H1 (cell line): ENCODE results near the gene MYO7B. TPM values are rescaled to one million over a fixed set of nuclear protein-coding genes. Genes with fewer than 3 reads are reported as not detected.

ENCODE experiments used
- CTCF ChIA-PET: fragments of 300-600 bp; sonication (Branson Sonifier 250); formaldehyde crosslinking; loops from one replicate; lab custom pipeline; 2021; ENCODE audit not compliant: partially characterized antibody; lab: Charles Lee
- POLR2A ChIA-PET: fragments of 300-600 bp; sonication (Branson Sonifier 250); formaldehyde crosslinking; loops from one replicate; lab custom pipeline; 2021; ENCODE audit warnings: inconsistent platforms; ENCODE audit not compliant: partially characterized antibody; lab: Charles Lee
- DNase-seq, 2 experiments: peaks; one replicate each; pipeline versions ENCODE4 v3.0.0 to v3.0.0-alpha.2; 2010 to 2022; ENCODE audit warnings: low spot score in 2 of 2, low read depth in 1 of 2, mixed read lengths in 1 of 2
- FAIRE-seq: peaks from 2 replicates; lab custom pipeline; 2011; peaks lifted over from hg19 to GRCh38; lab: Jason Lieb, UNC
- H2AFZ ChIP-seq: 2 replicates; pipeline ENCODE4 v1.8.1; 2012; ENCODE audit warnings: low read length, inconsistent platforms
- H2AK5ac ChIP-seq: 2 replicates; pipeline ENCODE4 v1.6.1; 2013; ENCODE audit warnings: low read depth, low read length
- H2BK120ac ChIP-seq: replicated peaks from 2 replicates; pipeline ENCODE3; 2013; ENCODE audit warnings: low read depth, low read length, inconsistent platforms
- H2BK12ac ChIP-seq: 2 replicates; pipeline ENCODE4 v1.6.1; 2013; ENCODE audit warnings: low read depth, low read length
- H2BK15ac ChIP-seq: 2 replicates; pipeline ENCODE4 v1.6.1; 2013; ENCODE audit warnings: low read length
- H2BK20ac ChIP-seq: 2 replicates; pipeline ENCODE4 v1.6.1; 2013; ENCODE audit warnings: low read length
- H2BK5ac ChIP-seq: 2 replicates; pipeline ENCODE4 v1.6.1; 2013; ENCODE audit warnings: low read depth, low read length
- H3K14ac ChIP-seq: 2 replicates; pipeline ENCODE4 v1.6.1; 2013; ENCODE audit warnings: inconsistent platforms; ENCODE audit not compliant: insufficient read length
- H3K18ac ChIP-seq: 2 replicates; pipeline ENCODE4 v1.6.1; 2013; ENCODE audit warnings: low read length; ENCODE audit errors: extremely low read depth
- H3K23ac ChIP-seq: 2 replicates; pipeline ENCODE4 v1.6.1; 2013; ENCODE audit warnings: inconsistent platforms; ENCODE audit not compliant: insufficient read length
- H3K23me2 ChIP-seq: 2 replicates; pipeline ENCODE4 v1.6.1; 2013; ENCODE audit warnings: low read depth, low read length
- H3K27ac ChIP-seq: 2 replicates; pipeline ENCODE4 v1.6.1; 2011; ENCODE audit warnings: low read depth, low read length, inconsistent platforms
- H3K27me3 ChIP-seq, 4 experiments: replicated peaks in 1 of 4; 1 replicate in 1 of 4; 2 replicates in 3 of 4; pipeline versions ENCODE4 v1.6.1 to v1.8.1; 2011 to 2013; ENCODE audit warnings: low read length in 3 of 4, mild to moderate bottlenecking in 3 of 4, inconsistent platforms in 2 of 4, mixed read lengths in 2 of 4, moderate library complexity in 1 of 4; ENCODE audit not compliant: control insufficient read depth in 3 of 4, insufficient read depth in 3 of 4; ENCODE audit errors: extremely low read depth in 1 of 4
- H3K36me3 ChIP-seq, 4 experiments: 2 replicates each; pipeline versions ENCODE4 v1.6.1 to v1.8.1; 2011 to 2013; ENCODE audit warnings: mild to moderate bottlenecking in 4 of 4, low read length in 3 of 4, moderate library complexity in 2 of 4, control low read depth in 1 of 4, inconsistent platforms in 1 of 4; ENCODE audit not compliant: insufficient read depth in 4 of 4, control insufficient read depth in 2 of 4
- H3K4ac ChIP-seq: replicated peaks from 2 replicates; pipeline ENCODE3; 2013; ENCODE audit warnings: low read length, low read depth, mixed read lengths, inconsistent platforms; ENCODE audit not compliant: insufficient read length
- H3K4me1 ChIP-seq, 4 experiments: replicated peaks in 1 of 4; 1 replicate in 1 of 4; 2 replicates in 3 of 4; pipeline versions ENCODE4 v1.6.1 to v1.8.1; 2011 to 2013; ENCODE audit warnings: low read length in 3 of 4, inconsistent platforms in 2 of 4, mixed read lengths in 1 of 4; ENCODE audit not compliant: insufficient read depth in 4 of 4, control insufficient read depth in 3 of 4
- H3K4me2 ChIP-seq, 2 experiments: 2 replicates each; pipeline versions ENCODE4 v1.6.1 to v1.8.1; 2011 to 2013; ENCODE audit warnings: low read depth in 2 of 2, low read length in 2 of 2, control low read depth in 1 of 2, inconsistent platforms in 1 of 2, mild to moderate bottlenecking in 1 of 2; ENCODE audit not compliant: insufficient read depth in 1 of 2
- H3K4me3 ChIP-seq, 4 experiments: fragments of 200-600, 300-600 bp in 1 of 4; sonication (generic), shearing (Covaris generic), sonication (Bioruptor Twin) in 1 of 4; 2 replicates each; pipeline versions ENCODE4 v1.5.1 to v1.8.1; 2011 to 2016; ENCODE audit warnings: low read length in 4 of 4, low read depth in 3 of 4, control low read depth in 2 of 4, inconsistent platforms in 2 of 4, mild to moderate bottlenecking in 2 of 4, mixed read lengths in 1 of 4, moderate library complexity in 1 of 4; ENCODE audit not compliant: insufficient read depth in 2 of 4; ENCODE audit errors: extremely low read depth in 1 of 4
- H3K56ac ChIP-seq: replicated peaks from 2 replicates; pipeline ENCODE3; 2013; ENCODE audit warnings: low read depth, mild to moderate bottlenecking, mixed read lengths, low read length, inconsistent platforms; ENCODE audit not compliant: insufficient read length
- H3K79me1 ChIP-seq: 2 replicates; pipeline ENCODE4 v1.6.1; 2013; ENCODE audit warnings: low read depth, low read length, control low read depth
- H3K79me2 ChIP-seq, 2 experiments: 2 replicates each; pipeline versions ENCODE4 v1.6.1 to v1.8.1; 2012 to 2013; ENCODE audit warnings: low read length in 2 of 2, mild to moderate bottlenecking in 2 of 2, inconsistent platforms in 1 of 2; ENCODE audit not compliant: insufficient read depth in 2 of 2, control insufficient read depth in 1 of 2
- H3K9ac ChIP-seq, 4 experiments: replicated peaks in 1 of 4; 1 replicate in 1 of 4; 2 replicates in 3 of 4; pipeline versions ENCODE4 v1.6.1 to v1.8.1; 2011 to 2013; ENCODE audit warnings: low read depth in 3 of 4, low read length in 3 of 4, control low read depth in 2 of 4, mild to moderate bottlenecking in 2 of 4, moderate library complexity in 2 of 4, inconsistent platforms in 1 of 4; ENCODE audit errors: extremely low read depth in 1 of 4
- H3K9me3 ChIP-seq, 2 experiments: 2 replicates each; pipeline versions ENCODE4 v1.6.1 to v1.8.1; 2012 to 2013; ENCODE audit warnings: mild to moderate bottlenecking in 2 of 2, moderate library complexity in 2 of 2, control low read depth in 1 of 2, inconsistent platforms in 1 of 2, low read depth in 1 of 2, low read length in 1 of 2, mixed read lengths in 1 of 2; ENCODE audit not compliant: insufficient read depth in 2 of 2
- H4K20me1 ChIP-seq, 2 experiments: replicated peaks in 1 of 2; 2 replicates each; pipeline versions ENCODE3 to v1.8.1; 2011 to 2013; ENCODE audit warnings: inconsistent platforms in 2 of 2, low read length in 2 of 2, mild to moderate bottlenecking in 1 of 2; ENCODE audit not compliant: insufficient read depth in 2 of 2, control insufficient read depth in 1 of 2
- H4K5ac ChIP-seq: 2 replicates; pipeline ENCODE4 v1.6.1; 2013; ENCODE audit warnings: low read length, low read depth, mixed read lengths, inconsistent platforms; ENCODE audit not compliant: insufficient read length
- H4K8ac ChIP-seq: 2 replicates; pipeline ENCODE4 v1.8.0; 2013; ENCODE audit warnings: mild to moderate bottlenecking, moderate library complexity, low read length, inconsistent platforms; ENCODE audit not compliant: insufficient read depth; ENCODE audit errors: extremely low read depth
- H4K91ac ChIP-seq: replicated peaks from 2 replicates; pipeline ENCODE3; 2013; ENCODE audit warnings: low read length, mixed read lengths, inconsistent platforms; ENCODE audit not compliant: insufficient read length
- BRCA1 ChIP-seq: IDR thresholded peaks from 2 replicates; pipeline ENCODE4 v1.6.1; 2012; ENCODE audit warnings: low read depth, low read length, improper control_type of control experiment
- GABPA ChIP-seq: IDR thresholded peaks from 2 replicates; pipeline ENCODE4 v1.6.1; 2011; ENCODE audit warnings: mild to moderate bottlenecking, low read length, moderate library complexity, borderline replicate concordance; ENCODE audit not compliant: insufficient read depth
- HDAC6 ChIP-seq: IDR thresholded peaks from one replicate; pipeline ENCODE4 v1.7.1; 2012; ENCODE audit warnings: low read depth, mild to moderate bottlenecking, inconsistent platforms, low read length, moderate library complexity
- KDM1A ChIP-seq: fragments of 200-600, 300-600 bp; sonication (generic); IDR thresholded peaks from 2 replicates; pipeline ENCODE4 v1.7.1; 2016; ENCODE audit warnings: mild to moderate bottlenecking, low read length, borderline replicate concordance
- NRF1 ChIP-seq: IDR thresholded peaks from 2 replicates; pipeline ENCODE4 v1.6.1; 2011; ENCODE audit warnings: mild to moderate bottlenecking, low read depth, low read length, improper control_type of control experiment
- RAD21 ChIP-seq, 2 experiments: IDR thresholded peaks in 1 of 2; conservative IDR thresholded peaks in 1 of 2; 2 replicates each; pipeline ENCODE4 v1.6.1; 2011; ENCODE audit warnings: low read depth in 2 of 2, low read length in 2 of 2, improper control_type of control experiment in 1 of 2, inconsistent platforms in 1 of 2, mild to moderate bottlenecking in 1 of 2, moderate library complexity in 1 of 2
- TCF12 ChIP-seq: IDR thresholded peaks from 2 replicates; pipeline ENCODE4 v1.6.1; 2011; ENCODE audit warnings: low read depth, mild to moderate bottlenecking, low read length
- TEAD4 ChIP-seq: IDR thresholded peaks from 2 replicates; pipeline ENCODE4 v1.6.1; 2012; ENCODE audit warnings: low read depth, low read length, inconsistent platforms, mixed read lengths
- WGBS, 2 experiments: shearing (Covaris generic) in 1 of 2; methylation state at CpG; one replicate each; pipeline versions ENCODE4 v1.1.6 to v1.1.7; 2013 to 2015; ENCODE audit warnings: low lambda C conversion rate in 2 of 2, mixed read lengths in 2 of 2, inconsistent platforms in 1 of 2, low coverage in 1 of 2, missing lambda C conversion rate in 1 of 2; ENCODE audit not compliant: insufficient replicate concordance in 2 of 2, insufficient coverage in 1 of 2, insufficient read length in 1 of 2; ENCODE audit errors: extremely low coverage in 1 of 2, missing lambda C conversion rate in 1 of 2; 5-methylcytosine and 5-hydroxymethylcytosine counted together
- polyA plus RNA-seq, 7 experiments: library from polyadenylated mRNA; depleted of rRNA in 3 of 7; stranded (reverse) in 5 of 7; unstranded in 2 of 7; fragments of >200 nt in 5 of 7; fragments of 200-250 nt in 2 of 7; gene quantifications; 1 replicate in 5 of 7; 2 replicates in 1 of 7; 4 replicates in 1 of 7; pipeline versions ENCODE4 v1.2.1 to v1.2.3, GENCODE V29; 2011 to 2013; ENCODE audit warnings: missing spikeins in 2 of 7, mixed read lengths in 2 of 7
- total RNA-seq: library from RNA; stranded (reverse); fragmentation: NEBNext Ultra II Directional; extraction: Animal tissue kit (Norgen Biotek cat#: 25700); gene quantifications from 2 replicates; pipeline ENCODE4 v1.2.1, GENCODE V29; 2021
- TF ChIP-seq, protein P1 (sequence below): IDR thresholded peaks from 2 replicates; pipeline ENCODE4 v1.6.1; 2011; ENCODE audit warnings: low read length, improper control_type of control experiment

Gene MYO7B
- total and polyA plus RNA-seq, 2 of the 8 experiments (the other 6 are each of a cell fraction or from before 2014, with no cell fraction given): not detected

GRCh38 chr2:127641846-127642507, 106.5 kb downstream of the MYO7B start:
- Histone ChIP-seq H3K9ac (no peak overlapping the region), H3K18ac (no peak overlapping the region), H3K9me3 (no peaks in the 10 kb centered on the region), H3K23me2 (no peaks in the 10 kb centered on the region), H4K91ac (no peak overlapping the region), H2AK5ac (no peak overlapping the region), H4K8ac (no peak overlapping the region), H3K79me1 (no peaks in the 10 kb centered on the region), H3K27ac (no peak overlapping the region), H3K4ac (no peak overlapping the region), H4K5ac (no peak overlapping the region), H2BK12ac (no peak overlapping the region), H2BK5ac (no peak overlapping the region), H2BK20ac (no peak overlapping the region), H2BK120ac (no peak overlapping the region), H2BK15ac (no peak overlapping the region), H3K56ac (no peak overlapping the region), H3K79me2 (no peaks in the 10 kb centered on the region), H3K23ac (no peak overlapping the region), H3K4me1 (peaks cover 0 to 18% (median 7%) of the 10 kb centered on the region in 4 experiments; a peak in 6 of 7 replicates), H3K36me3 (no peaks in the 10 kb centered on the region), H3K14ac (no peak overlapping the region), H2AFZ (no peak overlapping the region), H3K4me2 (no peak overlapping the region), H4K20me1 (no peaks in the 10 kb centered on the region), H3K4me3 (no peak overlapping the region), H3K27me3 (no peaks in the 10 kb centered on the region)
- TF ChIP-seq, protein P1, sequence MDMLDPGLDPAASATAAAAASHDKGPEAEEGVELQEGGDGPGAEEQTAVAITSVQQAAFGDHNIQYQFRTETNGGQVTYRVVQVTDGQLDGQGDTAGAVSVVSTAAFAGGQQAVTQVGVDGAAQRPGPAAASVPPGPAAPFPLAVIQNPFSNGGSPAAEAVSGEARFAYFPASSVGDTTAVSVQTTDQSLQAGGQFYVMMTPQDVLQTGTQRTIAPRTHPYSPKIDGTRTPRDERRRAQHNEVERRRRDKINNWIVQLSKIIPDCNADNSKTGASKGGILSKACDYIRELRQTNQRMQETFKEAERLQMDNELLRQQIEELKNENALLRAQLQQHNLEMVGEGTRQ: no peak
- TF ChIP-seq KDM1A (no peak), GABPA (no peak), TCF12 (no peak), NRF1 (no peak), HDAC6 (no peak), RAD21 (IDR thresholded peaks at IDR 0.05 in 1 of 2, conservative IDR thresholded peaks at IDR 0.05 in 1 of 2; ENCODE audit: low read depth in 2 of 2, low read length in 2 of 2) (no peak), TEAD4 (no peak), BRCA1 (no peak)
- POLR2A ChIA-PET: interaction anchor here (1.2 kb wide), 1 partner anchor 58 kb away, joined by 4 read pairs; no protein-coding TSS in a partner anchor
- DNase-seq (no peak), FAIRE-seq (no peak)
- CTCF ChIA-PET: interaction anchor here (0.8 to 9.8 kb wide), 7 partner anchors 10 to 128 kb away, joined by 3 to 114 read pairs (median 4); no protein-coding TSS in a partner anchor
- 93% methylated on average over 20 of the region's 25 CpGs; no CpG with 5 or more reads in 1 of the 2 experiments for WGBS, 2 experiments
